Heart left ventricle (tissue), 13 donors: ENCODE results near the gene NFIA.

Experiments
- CTCF ChIP-seq, 12 donors: fragments of 200-600 bp; sonication (generic) in 4 of 12; IDR thresholded peaks; one replicate each; pipeline versions ENCODE4 v1.5.0 to v1.8.0; 2018 to 2022; ENCODE audit warnings: antibody characterized with exemption in 12 of 12, mild to moderate bottlenecking in 5 of 12
- POLR2A ChIP-seq, 2 donors: fragments of 450-650 bp; IDR thresholded peaks; one replicate each; pipeline ENCODE4 v1.6.1; 2017; ENCODE audit warnings: antibody characterized with exemption in 2 of 2, mild to moderate bottlenecking in 2 of 2, moderate library complexity in 2 of 2
- donor health status: ischemic (EF 13 %, LVEDD 7.1; RV severe dilation, severe dysfunction).
- donor health status: DM: no; HTN: yes; CAD: no.
- donor health status: DM: no; HTN: no; CAD: no.
- donor health status: ischemic (EF 25% LVEDD 6.9; RV normal size, moderate dysfunction).
- donor health status: ischemic (EF 25% LVEDD 5.7; RV mildly dilated, moderate dysfunction).
- donor health status: ischemic (EF 35%, LVEDD 5.7; RV mildly dilated, moderate dysfunction).
- donor health status: nonischemic (EF 11% LVEDD 7.7; RV severe dilation, severe dysfunction).
- donor health status: DM: yes; HTN: yes; CAD: no.
- donor health status: PGD.
- donor health status: ischemic (EF 29% LVEDD 5.4; RV normal size, mild dysfunction).
- donor health status: nonischemic (EF 23%, LVEDD 6.1; RV moderate dilation, normal function).

- no peak for TF ChIP-seq POLR2A (IDR thresholded peaks at IDR 0.05)
- TF ChIP-seq CTCF (IDR thresholded peaks at IDR 0.05) = no peak
These were observed 3.0 kb downstream of the NFIA start for GRCh38 chr1:61085206-61085982.
